ENCODE measurements around the gene PIAS2.

- TF ChIP-seq CTCF (IDR thresholded peaks at IDR 0.05) (no peak), POLR2A (IDR thresholded peaks at IDR 0.05) (no peak)
Measured at GRCh38 chr18:46867367-46868143, 49.8 kb downstream of the PIAS2 start.

Data from Peyer's patch (tissue), 4 donors.